Measurements from ENCODE around the gene ZBTB38.

DNA sequence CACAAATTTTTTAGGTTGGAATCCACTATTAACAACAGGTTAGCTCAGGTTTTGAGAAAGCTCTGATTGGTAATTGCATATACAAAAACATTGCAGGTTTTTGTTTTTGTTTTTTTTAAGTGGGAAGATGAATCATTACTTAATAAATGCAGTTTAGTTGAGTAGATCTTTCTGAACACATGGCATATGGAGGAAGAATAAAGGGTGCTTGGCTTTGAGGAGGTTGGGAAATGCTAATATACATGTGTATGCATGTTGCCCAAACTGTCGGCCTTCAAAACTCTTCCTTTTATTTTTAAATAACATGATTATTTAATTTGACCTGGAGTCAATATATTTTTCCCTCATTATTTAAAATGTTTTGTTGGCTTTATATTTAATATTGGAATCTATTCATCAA, 32.8 kb downstream of the ZBTB38 start:
- TF ChIP-seq, protein P1, sequence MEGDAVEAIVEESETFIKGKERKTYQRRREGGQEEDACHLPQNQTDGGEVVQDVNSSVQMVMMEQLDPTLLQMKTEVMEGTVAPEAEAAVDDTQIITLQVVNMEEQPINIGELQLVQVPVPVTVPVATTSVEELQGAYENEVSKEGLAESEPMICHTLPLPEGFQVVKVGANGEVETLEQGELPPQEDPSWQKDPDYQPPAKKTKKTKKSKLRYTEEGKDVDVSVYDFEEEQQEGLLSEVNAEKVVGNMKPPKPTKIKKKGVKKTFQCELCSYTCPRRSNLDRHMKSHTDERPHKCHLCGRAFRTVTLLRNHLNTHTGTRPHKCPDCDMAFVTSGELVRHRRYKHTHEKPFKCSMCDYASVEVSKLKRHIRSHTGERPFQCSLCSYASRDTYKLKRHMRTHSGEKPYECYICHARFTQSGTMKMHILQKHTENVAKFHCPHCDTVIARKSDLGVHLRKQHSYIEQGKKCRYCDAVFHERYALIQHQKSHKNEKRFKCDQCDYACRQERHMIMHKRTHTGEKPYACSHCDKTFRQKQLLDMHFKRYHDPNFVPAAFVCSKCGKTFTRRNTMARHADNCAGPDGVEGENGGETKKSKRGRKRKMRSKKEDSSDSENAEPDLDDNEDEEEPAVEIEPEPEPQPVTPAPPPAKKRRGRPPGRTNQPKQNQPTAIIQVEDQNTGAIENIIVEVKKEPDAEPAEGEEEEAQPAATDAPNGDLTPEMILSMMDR (IDR thresholded peaks at IDR 0.05) = no peak
- no peak for TF ChIP-seq POLR2A (IDR thresholded peaks at IDR 0.05)
- TF ChIP-seq POLR2AphosphoS5 (IDR thresholded peaks at IDR 0.05) = no peak
- TF ChIP-seq EP300 (IDR thresholded peaks at IDR 0.05) = no peak

Data from suprapubic skin (tissue), 4 donors.